Stimulated activated CD8-positive, alpha-beta memory T cell treated with anti-CD3 and anti-CD28 coated beads, Interleukin-15, amount 100 ng/mL, for 1 hour (primary cell): ENCODE data around the gene PHACTR1.

ENCODE experiments used
- DNase-seq: peaks from one replicate; pipeline ENCODE4 v3.0.0-alpha.2; 2020; ENCODE audit warnings: low read depth

Gene PHACTR1

GRCh38 chr6:13163161-13163944 lies 446.8 kb downstream of the PHACTR1 start:
- DNase-seq: no peak

GRCh38 chr6:13164291-13164690 lies 447.7 kb downstream of the PHACTR1 start:
- DNase-seq: no peak

DNA sequence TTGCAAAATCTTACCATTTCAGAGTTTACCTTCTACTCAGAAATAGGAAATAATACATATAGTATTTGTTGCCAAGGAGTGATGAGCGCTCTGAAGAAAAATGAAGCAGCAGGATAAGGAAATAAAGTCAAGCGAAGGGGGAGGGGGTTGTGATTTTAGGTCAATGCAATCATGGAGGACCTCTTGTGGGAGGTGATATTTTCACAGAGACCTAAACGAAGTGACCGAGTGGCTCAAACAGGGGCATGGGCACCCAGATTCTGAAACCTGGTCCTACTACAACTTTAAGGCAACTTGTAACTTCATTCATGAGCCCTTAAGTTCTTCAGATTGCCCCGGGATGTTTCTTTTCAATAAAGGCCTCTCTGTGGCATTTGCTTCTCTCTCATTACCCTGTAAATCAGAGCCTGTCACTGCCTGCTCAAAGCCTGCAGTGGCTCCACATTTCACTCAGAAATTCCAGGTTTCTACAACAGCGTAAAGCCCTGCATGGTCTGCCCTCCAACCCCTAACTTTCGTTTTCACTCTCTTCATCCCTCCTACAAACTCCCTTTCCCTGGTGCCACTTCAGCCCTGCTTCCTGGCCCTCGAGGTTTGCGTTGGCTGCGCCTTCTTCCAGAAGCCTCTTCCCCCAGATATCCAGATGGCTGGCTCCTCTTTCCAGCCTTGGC lies 449.1 kb downstream of the PHACTR1 start:
- DNase-seq: no peak

GRCh38 chr6:13166269-13166668 lies 449.7 kb downstream of the PHACTR1 start:
- DNase-seq: no peak

GRCh38 chr6:13166916-13167315 lies 450.3 kb downstream of the PHACTR1 start:
- no peak for DNase-seq

DNA sequence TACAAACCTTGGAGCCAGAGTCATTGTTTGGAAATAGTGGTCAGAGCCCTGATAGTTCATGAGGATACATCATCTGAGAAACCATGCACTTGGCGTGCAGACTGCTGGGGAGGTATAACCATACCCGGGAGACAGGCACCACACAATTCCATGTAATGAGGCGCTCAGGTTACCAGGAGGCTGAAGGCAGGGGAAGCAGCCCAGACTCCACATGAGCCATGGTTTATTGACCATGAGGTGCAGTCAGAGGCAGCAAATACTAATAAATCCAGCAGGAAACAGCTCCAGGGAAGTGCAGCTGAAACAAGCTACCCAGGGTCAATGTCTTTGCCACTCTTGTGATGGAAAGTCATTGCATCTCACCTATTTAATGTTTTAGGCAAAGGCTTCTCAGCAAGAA lies 455.7 kb downstream of the PHACTR1 start:
- no peak for DNase-seq

DNA sequence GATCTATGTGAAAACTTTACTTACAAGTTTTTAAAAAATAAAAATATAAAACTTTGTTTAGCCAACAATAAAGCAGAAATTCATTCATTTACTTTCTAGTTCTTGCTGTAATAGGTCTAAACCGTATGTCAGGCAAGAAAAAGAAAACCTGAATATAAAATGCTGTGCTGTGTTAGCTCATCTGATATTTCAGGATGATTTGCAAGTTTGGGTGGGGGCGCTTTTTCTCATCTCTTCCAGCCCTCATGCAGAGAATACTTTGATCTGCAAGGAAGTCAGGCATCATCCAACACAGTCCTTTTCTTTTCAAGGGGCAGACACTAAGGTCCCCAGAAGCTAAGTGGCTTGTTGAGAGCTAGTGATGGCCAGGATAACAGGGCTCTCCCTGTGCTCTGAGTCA lies 458.5 kb downstream of the PHACTR1 start:
- DNase-seq: no peak

GRCh38 chr6:13175759-13176158 lies 459.2 kb downstream of the PHACTR1 start:
- DNase-seq: no peak

DNA sequence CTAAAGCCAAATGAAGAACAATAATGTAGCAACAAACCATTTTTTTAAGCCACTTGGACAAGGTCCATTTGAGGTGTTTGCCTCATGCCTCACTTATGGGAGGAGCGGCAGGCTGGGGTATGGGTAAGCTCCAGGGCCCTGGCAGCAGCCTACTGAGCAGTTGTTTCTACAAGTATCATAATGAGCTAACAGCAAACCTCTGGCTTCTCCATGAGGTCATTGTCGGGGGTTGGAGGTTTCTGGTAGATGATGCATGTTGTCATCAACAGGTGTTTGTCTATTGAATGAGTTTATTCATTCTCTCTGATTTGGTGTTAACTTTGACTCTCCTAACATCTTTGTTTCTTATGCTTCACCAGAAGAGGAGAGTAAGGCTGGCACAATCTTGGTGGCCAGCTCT lies 461.1 kb downstream of the PHACTR1 start:
- no peak for DNase-seq

DNA sequence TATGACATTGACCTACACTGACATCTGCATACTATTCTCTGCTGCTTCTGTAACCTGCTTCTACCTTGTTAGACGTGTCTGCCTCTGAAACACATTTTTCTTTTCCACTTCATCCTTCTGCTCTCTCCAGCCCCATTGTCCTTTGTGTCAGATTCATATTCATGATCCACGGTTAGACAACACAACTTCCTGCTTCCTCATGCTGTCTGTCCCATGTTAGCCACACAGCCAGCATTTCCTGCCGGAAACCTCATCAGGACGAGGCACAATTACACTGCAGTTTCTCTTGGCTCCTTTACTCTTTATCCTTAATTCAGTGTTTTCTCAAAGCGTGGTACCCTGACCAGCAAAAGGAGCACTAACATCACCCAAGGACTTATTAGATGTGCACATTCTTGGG lies 461.5 kb downstream of the PHACTR1 start:
- no peak for DNase-seq

GRCh38 chr6:13180538-13180937 lies 464.0 kb downstream of the PHACTR1 start:
- no peak for DNase-seq

DNA sequence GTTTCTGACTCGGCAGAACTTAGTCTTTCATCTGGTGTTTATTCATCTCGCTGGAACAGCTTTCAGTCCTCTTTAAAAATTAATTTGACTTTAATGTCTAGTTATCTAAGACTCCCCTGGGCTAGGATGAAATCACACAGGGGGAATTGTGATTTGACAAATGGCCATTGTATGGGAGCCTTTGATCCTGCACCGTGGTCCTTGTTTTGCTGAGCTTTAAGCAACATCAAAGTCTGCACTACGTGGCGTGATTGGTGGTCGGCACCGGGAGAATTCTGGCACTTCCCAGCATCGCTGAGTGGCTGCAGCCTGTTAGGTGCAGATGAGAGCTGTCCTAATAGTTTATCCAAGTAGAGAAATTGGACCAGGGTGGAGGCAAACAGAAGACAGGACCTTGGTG lies 464.8 kb downstream of the PHACTR1 start:
- no peak for DNase-seq

DNA sequence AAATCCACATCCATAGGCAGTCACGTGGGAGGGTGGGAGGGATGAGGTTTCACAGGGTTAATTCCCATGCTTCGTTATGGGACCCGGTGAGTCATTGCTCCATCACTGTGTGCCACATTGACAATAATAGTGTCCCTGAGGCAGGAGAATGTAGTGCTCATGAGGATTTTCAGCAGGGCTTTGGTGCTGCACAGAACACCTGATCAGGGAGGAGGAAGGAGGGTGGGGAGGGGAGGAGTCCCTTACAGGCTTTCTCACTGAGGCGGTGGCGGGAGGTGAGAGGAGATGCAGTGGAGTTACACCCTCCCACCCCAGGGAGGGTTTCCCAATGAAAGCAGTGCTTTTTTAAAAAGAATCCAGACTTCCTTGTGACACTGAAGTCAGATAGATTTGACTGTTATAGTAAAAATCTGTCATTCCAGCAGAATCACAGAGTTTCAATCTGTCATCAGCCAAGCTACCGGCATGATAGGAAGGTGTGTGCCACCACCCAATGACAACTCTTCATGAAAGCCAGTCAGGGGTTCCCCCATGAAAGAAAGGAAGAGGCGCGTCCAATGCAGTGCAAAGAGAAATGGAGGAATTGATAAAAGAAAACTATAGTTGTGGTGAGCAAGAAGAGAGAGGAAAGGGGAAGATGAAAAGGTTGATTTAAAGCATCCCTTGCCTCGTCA lies 467.0 kb downstream of the PHACTR1 start:
- no peak for DNase-seq

DNA sequence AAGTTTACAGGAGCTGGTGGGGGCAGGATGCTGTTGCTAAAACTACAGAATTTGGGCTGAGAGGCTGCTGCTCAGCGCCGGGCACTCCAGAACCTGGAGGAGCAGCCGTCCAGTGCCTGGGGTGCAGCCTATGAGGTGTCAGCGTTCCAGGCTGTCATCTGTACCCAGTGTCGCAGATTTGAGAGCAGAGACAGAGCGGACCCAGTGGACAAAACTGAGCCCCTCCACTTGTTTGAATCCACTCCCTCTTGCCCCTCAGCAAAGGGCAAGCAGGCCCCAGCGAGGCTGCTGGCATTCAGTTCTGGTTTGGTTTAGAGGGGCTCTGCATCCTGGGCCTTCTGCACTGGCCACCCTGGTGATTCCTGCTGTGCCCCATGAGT lies 467.5 kb downstream of the PHACTR1 start:
- DNase-seq: no peak

- DNase-seq: no peak
Observed at GRCh38 chr6:13184547-13184946, 468.0 kb downstream of the PHACTR1 start.

GRCh38 chr6:13186861-13187260 lies 470.3 kb downstream of the PHACTR1 start:
- DNase-seq: no peak

DNA sequence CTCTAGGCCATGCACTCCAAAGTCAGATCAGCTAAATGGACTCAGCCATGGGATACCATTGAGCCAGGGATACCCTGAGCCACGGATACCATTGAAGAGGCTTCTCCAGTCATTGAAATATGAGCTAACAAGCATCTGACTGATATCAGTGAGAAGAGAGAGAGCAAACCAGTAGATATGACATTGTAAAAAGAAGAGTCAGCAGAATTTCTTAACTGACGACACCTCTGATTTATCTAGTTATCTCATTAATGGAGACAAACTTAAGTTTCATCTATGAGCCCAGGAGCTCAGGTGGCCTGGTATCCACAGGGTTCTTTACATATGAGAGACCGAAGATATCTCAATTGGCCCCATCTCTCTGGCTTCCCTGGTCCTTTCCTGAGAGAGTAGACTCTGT lies 471.1 kb downstream of the PHACTR1 start:
- DNase-seq: no peak

GRCh38 chr6:13188306-13188705 lies 471.7 kb downstream of the PHACTR1 start:
- DNase-seq: no peak

DNA sequence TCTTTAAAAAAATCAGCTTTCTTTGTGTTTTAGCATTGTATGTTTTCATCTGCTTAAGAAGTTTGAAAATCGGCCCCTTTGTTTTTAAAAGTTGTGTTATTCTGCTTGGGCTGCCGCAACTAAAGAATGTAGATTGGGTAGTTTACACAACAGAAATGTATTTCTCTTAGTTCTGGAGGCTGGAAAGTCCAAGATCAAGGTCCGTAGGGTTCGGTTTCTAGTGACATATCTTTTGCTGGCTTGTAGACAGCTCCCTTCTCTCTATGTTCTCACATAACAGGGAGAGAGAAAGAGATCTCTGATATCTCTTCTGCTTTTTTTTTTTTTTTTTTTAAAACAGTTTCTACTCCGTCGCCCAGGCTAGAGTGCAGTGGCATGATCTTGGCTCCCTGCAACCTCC lies 473.1 kb downstream of the PHACTR1 start:
- no peak for DNase-seq

DNA sequence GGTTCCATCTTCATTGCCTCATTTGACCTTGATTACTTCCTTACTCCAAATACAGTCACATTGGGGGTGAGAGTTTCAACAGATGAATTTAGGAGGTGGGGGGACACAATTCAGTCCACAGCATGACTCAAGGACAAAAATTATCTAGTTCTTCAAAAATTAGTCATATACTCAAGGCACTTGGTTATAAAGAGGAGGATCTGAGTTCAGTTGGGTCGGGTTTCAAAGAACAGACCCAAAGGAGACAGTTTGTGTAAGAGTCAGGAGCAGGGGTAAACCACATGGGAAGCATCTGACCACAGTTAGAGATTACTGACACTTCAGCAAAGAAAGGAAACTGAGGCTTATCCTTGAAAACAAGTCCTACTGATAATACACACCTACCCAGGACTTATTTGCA lies 473.8 kb downstream of the PHACTR1 start:
- DNase-seq: no peak

GRCh38 chr6:13191461-13191860 lies 474.9 kb downstream of the PHACTR1 start:
- DNase-seq: no peak

DNA sequence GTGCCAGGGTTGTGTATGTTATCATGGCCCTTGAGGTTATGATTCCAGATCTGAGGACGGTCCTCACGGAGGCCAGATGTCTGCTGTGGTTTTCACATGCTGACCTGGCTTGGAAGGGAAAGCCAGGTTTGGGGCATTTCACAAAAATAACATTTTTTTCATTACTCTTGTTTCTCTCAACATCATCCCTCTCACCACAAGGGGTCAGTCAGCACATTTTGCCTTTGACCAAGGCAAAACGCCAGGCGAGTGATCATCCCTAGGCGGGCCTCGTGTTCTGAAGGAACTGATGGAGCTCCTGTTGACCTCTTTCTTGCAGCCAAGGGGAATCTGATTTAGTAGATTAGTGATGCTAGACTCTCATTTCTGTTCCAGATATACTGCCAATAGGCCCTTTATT lies 478.3 kb downstream of the PHACTR1 start:
- DNase-seq: no peak

DNA sequence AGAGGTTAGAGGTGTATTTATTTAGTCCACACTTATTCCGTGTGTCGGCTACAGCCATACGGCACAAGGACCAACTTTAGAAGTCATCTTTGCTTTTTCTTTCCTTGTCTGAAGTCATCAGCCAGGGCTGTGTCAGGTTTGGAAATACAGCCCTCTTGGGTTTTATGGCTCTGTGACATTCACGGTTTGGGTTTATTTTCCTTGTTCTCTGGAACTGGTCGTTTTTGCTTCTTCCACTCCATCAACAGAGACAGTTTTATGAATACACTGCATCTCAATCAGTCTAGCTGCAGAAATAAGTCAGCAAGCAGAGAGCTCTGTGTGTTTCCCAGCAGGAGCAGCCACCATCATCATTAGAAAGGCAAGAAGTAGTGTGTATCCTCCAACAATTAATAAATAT lies 479.2 kb downstream of the PHACTR1 start:
- no peak for DNase-seq
